HCT116 (cell line): ENCODE data around the gene OR1F1. TPM values are rescaled to one million over a fixed set of nuclear protein-coding genes. Genes with fewer than 3 reads are reported as not detected.

Source experiments
- ATAC-seq: fragments of 200-7000 bp; cut with Tn5 transposase; 2 replicates; pipeline ENCODE4 v1.9.1; 2020; ENCODE audit warnings: mild to moderate bottlenecking, moderate library complexity
- BruUV-seq: library from RNA; stranded (reverse); fragments of 400-500 nt; replicated peaks from 2 replicates; lab custom pipeline; 2021; lab: Mats Ljungman, UMichigan
- CTCF ChIA-PET: fragments of 300-600 bp; sonication (Branson Sonifier 250); formaldehyde crosslinking; loops from one replicate; lab custom pipeline; 2021; ENCODE audit warnings: antibody characterized with exemption; lab: Charles Lee
- POLR2A ChIA-PET: fragments of 300-600, 350-600 bp; sonication (Branson Sonifier 250); formaldehyde crosslinking; loops from one replicate; lab custom pipeline; 2021; ENCODE audit warnings: antibody characterized with exemption; lab: Charles Lee
- RAD21 ChIA-PET, 2 experiments: fragments of 300-600 bp; sonication (Branson Sonifier 250); formaldehyde crosslinking; loops; one replicate each; lab custom pipeline; 2023; ENCODE audit warnings: low total read pairs in 2 of 2; ENCODE audit not compliant: uncharacterized antibody in 2 of 2, unreplicated experiment in 2 of 2, low non-redundant PET in 1 of 2; lab: Charles Lee
- DNase-seq: peaks from one replicate; pipeline ENCODE4 v3.0.0-alpha.2; 2010; ENCODE audit warnings: low read depth, low spot score
- H2AFZ ChIP-seq: fragments of 200-600 bp; shearing (Covaris generic), sonication (generic); 2 replicates; pipeline ENCODE4 v1.6.1; 2017; ENCODE audit warnings: low read depth, mixed run types, mixed read lengths, antibody characterized with exemption, low read length; ENCODE audit not compliant: poor library complexity, severe bottlenecking
- H3K27ac ChIP-seq: 2 replicates; pipeline ENCODE4 v1.5.1; 2012; ENCODE audit warnings: low read depth, low read length
- H3K27me3 ChIP-seq: fragments of 200-600 bp; sonication (generic); 2 replicates; pipeline ENCODE4 v1.6.1; 2016; ENCODE audit warnings: mixed run types, low read length, mixed read lengths; ENCODE audit not compliant: insufficient read depth
- H3K36me3 ChIP-seq, 2 experiments: fragments of 200-500 bp in 1 of 2; fragments of 200-600 bp in 1 of 2; sonication (Bioruptor generic) in 1 of 2; sonication (generic) in 1 of 2; 2 replicates each; pipeline versions ENCODE4 v1.5.1 to v1.6.1; 2014 to 2016; ENCODE audit warnings: low read length in 2 of 2, inconsistent platforms in 1 of 2, mixed read lengths in 1 of 2, mixed run types in 1 of 2; ENCODE audit not compliant: insufficient read depth in 2 of 2, control insufficient read depth in 1 of 2
- H3K4me1 ChIP-seq, 2 experiments: fragments of 200-600 bp in 1 of 2; sonication (generic) in 1 of 2; 2 replicates each; pipeline versions ENCODE4 v1.5.1 to v1.6.1; 2012 to 2017; ENCODE audit warnings: low read length in 2 of 2, inconsistent platforms in 1 of 2, mild to moderate bottlenecking in 1 of 2, mixed read lengths in 1 of 2, mixed run types in 1 of 2, moderate library complexity in 1 of 2; ENCODE audit not compliant: insufficient read depth in 2 of 2, control insufficient read depth in 1 of 2
- H3K4me2 ChIP-seq: fragments of 200-600 bp; sonication (generic); 2 replicates; pipeline ENCODE4 v1.6.1; 2017; ENCODE audit warnings: mixed run types, low read length, mixed read lengths
- H3K4me3 ChIP-seq, 2 experiments: fragments of 200-600 bp in 1 of 2; sonication (generic) in 1 of 2; replicated peaks in 1 of 2; 2 replicates each; pipeline ENCODE4 v1.5.1; 2011 to 2016; ENCODE audit warnings: low read length in 2 of 2, control low read depth in 1 of 2, low read depth in 1 of 2, mild to moderate bottlenecking in 1 of 2, mixed read lengths in 1 of 2, mixed run types in 1 of 2
- H3K79me2 ChIP-seq: fragments of 200-600 bp; sonication (generic); 2 replicates; pipeline ENCODE4 v1.6.1; 2017; ENCODE audit warnings: mild to moderate bottlenecking, mixed run types, low read length, moderate library complexity, mixed read lengths; ENCODE audit not compliant: insufficient read depth
- H3K9ac ChIP-seq: fragments of 200-600 bp; sonication (generic); 2 replicates; pipeline ENCODE4 v1.6.1; 2016; ENCODE audit warnings: low read length, mixed read lengths
- H3K9me2 ChIP-seq: fragments of 200-600 bp; sonication (generic), shearing (Covaris generic); 2 replicates; pipeline ENCODE4 v1.6.1; 2017; ENCODE audit warnings: mixed run types, mild to moderate bottlenecking, moderate library complexity; ENCODE audit not compliant: insufficient read depth
- H3K9me3 ChIP-seq, 2 experiments: fragments of 200-500 bp in 1 of 2; fragments of 200-600 bp in 1 of 2; sonication (Bioruptor generic) in 1 of 2; sonication (generic) in 1 of 2; 2 replicates each; pipeline ENCODE4 v1.6.1; 2014 to 2017; ENCODE audit warnings: low read length in 2 of 2, mixed read lengths in 2 of 2, inconsistent platforms in 1 of 2, low read depth in 1 of 2, mild to moderate bottlenecking in 1 of 2, mixed run types in 1 of 2, moderate library complexity in 1 of 2; ENCODE audit not compliant: control insufficient read depth in 1 of 2, insufficient read depth in 1 of 2
- H4K20me1 ChIP-seq: fragments of 200-600 bp; sonication (generic), shearing (Covaris generic); 2 replicates; pipeline ENCODE4 v1.6.1; 2017; ENCODE audit warnings: mixed run types, mild to moderate bottlenecking, moderate library complexity; ENCODE audit not compliant: insufficient read depth
- CBX3 ChIP-seq: IDR thresholded peaks from 2 replicates; pipeline ENCODE4 v1.6.1; 2012; ENCODE audit warnings: low read depth
- CEBPB ChIP-seq: IDR thresholded peaks from 2 replicates; pipeline ENCODE4 v1.6.1; 2012; ENCODE audit warnings: low read depth
- EGR1 ChIP-seq: IDR thresholded peaks from 2 replicates; pipeline ENCODE4 v1.6.1; 2012; ENCODE audit warnings: low read depth
- ELF1 ChIP-seq: IDR thresholded peaks from 2 replicates; pipeline ENCODE4 v1.6.1; 2012; ENCODE audit warnings: low read depth, borderline replicate concordance
- FOSL1 ChIP-seq: IDR thresholded peaks from 2 replicates; pipeline ENCODE4 v1.6.1; 2012; ENCODE audit warnings: low read depth
- JUND ChIP-seq: IDR thresholded peaks from 2 replicates; pipeline ENCODE4 v1.6.1; 2012
- POLR2A ChIP-seq: IDR thresholded peaks from 2 replicates; pipeline ENCODE4 v1.7.0; 2011; ENCODE audit warnings: borderline replicate concordance; ENCODE audit not compliant: insufficient read depth, insufficient read length; ENCODE audit errors: extremely low read depth
- POLR2AphosphoS5 ChIP-seq: IDR thresholded peaks from 2 replicates; pipeline ENCODE4 v1.6.1; 2011; ENCODE audit warnings: mild to moderate bottlenecking, low read depth, low read length, moderate library complexity
- RAD21 ChIP-seq: IDR thresholded peaks from 2 replicates; pipeline ENCODE4 v1.6.1; 2012; ENCODE audit warnings: low read depth, mild to moderate bottlenecking
- SIN3A ChIP-seq: IDR thresholded peaks from 2 replicates; pipeline ENCODE4 v1.6.1; 2012; ENCODE audit warnings: low read depth
- SP1 ChIP-seq: IDR thresholded peaks from 2 replicates; pipeline ENCODE4 v1.6.1; 2012; ENCODE audit warnings: low read depth
- SRF ChIP-seq: IDR thresholded peaks from 2 replicates; pipeline ENCODE4 v1.6.1; 2012; ENCODE audit warnings: low read depth
- YY1 ChIP-seq: IDR thresholded peaks from 2 replicates; pipeline ENCODE4 v1.6.1; 2011; ENCODE audit warnings: low read length, low read depth, moderate library complexity, mild to moderate bottlenecking; ENCODE audit not compliant: insufficient replicate concordance; ENCODE audit errors: extremely low read depth
- ZFX ChIP-seq: fragments of 450-650 bp; IDR thresholded peaks from 2 replicates; pipeline ENCODE4 v1.6.1; 2017
- ZNF274 ChIP-seq: fragments of 200-500 bp; sonication (Bioruptor generic); IDR thresholded peaks from 2 replicates; pipeline ENCODE4 v1.6.1; 2014; ENCODE audit warnings: mild to moderate bottlenecking, low read depth, low read length, inconsistent platforms
- intact Hi-C: fragments of 100-400 bp; cut with micrococcal nuclease; formaldehyde crosslinking; loops from 2 replicates; pipeline ENCODE4 v1.10.0; 2022
- total RNA-seq: library from RNA; stranded (reverse); gene quantifications from one replicate; pipeline ENCODE4 v1.2.1, GENCODE V29; 2021; ENCODE audit not compliant: unreplicated experiment
- TF ChIP-seq, protein P1 (sequence below): IDR thresholded peaks from 2 replicates; pipeline ENCODE4 v1.6.1; 2012; ENCODE audit warnings: low read depth
- TF ChIP-seq, protein P2 (sequence below): IDR thresholded peaks from 2 replicates; pipeline ENCODE4 v1.6.1; 2012
- TF ChIP-seq, protein P3 (sequence below), 3 experiments: fragments of 200-600 bp in 1 of 3; sonication (generic) in 1 of 3; IDR thresholded peaks in 2 of 3; conservative IDR thresholded peaks in 1 of 3; 2 replicates each; pipeline ENCODE4 v1.5.1; 2012 to 2017; ENCODE audit warnings: low read depth in 2 of 3, low read length in 2 of 3, antibody characterized with exemption in 1 of 3, borderline replicate concordance in 1 of 3, control low read depth in 1 of 3, mild to moderate bottlenecking in 1 of 3, mixed read lengths in 1 of 3, mixed run types in 1 of 3, moderate library complexity in 1 of 3; ENCODE audit not compliant: insufficient read depth in 1 of 3
- TF ChIP-seq, protein P4 (sequence below): IDR thresholded peaks from 2 replicates; pipeline ENCODE4 v1.6.1; 2011; ENCODE audit warnings: mild to moderate bottlenecking, low read length, moderate library complexity; ENCODE audit not compliant: insufficient replicate concordance; ENCODE audit errors: extremely low read depth
- TF ChIP-seq, protein P5 (sequence below): IDR thresholded peaks from 2 replicates; pipeline ENCODE4 v1.6.1; 2012

Gene OR1F1
- total RNA-seq, 1 experiment from 2014 or later: not detected

DNA sequence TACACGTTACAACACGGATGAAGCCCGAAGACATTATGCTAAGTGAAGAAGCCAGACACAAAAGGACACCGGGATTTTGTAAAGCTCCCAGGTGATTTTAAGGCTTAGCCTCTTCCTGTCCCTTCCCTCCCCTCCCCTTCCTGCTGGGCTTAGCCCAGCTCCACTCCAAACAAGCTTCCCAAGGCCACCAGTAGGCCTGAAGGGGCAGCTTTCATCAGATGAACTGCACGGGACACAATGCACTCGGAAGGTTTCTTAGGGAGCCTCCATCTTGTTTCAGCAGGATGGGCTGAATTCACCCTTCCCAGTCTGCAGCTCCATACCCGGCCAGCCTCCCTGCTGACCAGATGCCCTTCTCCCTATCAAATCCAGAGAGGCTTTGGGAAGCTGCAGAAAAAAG is 58.0 kb downstream of the OR1F1 start (continued):
- TF ChIP-seq, protein P1, sequence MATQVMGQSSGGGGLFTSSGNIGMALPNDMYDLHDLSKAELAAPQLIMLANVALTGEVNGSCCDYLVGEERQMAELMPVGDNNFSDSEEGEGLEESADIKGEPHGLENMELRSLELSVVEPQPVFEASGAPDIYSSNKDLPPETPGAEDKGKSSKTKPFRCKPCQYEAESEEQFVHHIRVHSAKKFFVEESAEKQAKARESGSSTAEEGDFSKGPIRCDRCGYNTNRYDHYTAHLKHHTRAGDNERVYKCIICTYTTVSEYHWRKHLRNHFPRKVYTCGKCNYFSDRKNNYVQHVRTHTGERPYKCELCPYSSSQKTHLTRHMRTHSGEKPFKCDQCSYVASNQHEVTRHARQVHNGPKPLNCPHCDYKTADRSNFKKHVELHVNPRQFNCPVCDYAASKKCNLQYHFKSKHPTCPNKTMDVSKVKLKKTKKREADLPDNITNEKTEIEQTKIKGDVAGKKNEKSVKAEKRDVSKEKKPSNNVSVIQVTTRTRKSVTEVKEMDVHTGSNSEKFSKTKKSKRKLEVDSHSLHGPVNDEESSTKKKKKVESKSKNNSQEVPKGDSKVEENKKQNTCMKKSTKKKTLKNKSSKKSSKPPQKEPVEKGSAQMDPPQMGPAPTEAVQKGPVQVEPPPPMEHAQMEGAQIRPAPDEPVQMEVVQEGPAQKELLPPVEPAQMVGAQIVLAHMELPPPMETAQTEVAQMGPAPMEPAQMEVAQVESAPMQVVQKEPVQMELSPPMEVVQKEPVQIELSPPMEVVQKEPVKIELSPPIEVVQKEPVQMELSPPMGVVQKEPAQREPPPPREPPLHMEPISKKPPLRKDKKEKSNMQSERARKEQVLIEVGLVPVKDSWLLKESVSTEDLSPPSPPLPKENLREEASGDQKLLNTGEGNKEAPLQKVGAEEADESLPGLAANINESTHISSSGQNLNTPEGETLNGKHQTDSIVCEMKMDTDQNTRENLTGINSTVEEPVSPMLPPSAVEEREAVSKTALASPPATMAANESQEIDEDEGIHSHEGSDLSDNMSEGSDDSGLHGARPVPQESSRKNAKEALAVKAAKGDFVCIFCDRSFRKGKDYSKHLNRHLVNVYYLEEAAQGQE: no peak
- TF ChIP-seq, protein P2, sequence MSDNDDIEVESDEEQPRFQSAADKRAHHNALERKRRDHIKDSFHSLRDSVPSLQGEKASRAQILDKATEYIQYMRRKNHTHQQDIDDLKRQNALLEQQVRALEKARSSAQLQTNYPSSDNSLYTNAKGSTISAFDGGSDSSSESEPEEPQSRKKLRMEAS: no peak
- TF ChIP-seq ZFX: no peak
- no peak for TF ChIP-seq CBX3

DNA sequence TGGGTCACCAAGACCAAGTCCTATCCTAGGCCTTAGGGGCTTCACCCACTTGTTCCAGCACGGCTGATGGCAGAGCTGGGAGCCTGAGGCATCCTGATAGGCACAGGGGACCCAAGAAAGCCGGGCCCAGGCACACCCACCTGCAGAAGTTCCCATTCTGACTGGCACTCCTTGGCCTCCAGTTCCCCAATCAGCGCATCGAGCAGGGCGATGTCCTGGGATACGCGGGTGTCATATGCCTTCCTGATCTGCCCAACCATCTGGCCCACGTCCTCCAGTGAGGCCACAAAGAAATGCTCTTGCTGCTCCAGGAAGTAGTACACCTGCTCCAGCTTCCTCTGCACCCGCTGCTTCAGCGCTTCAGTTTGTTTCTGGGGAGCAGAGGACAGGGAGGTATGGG is 58.9 kb downstream of the OR1F1 start:
- POLR2A ChIA-PET: no interaction called here
- Histone ChIP-seq H2AFZ (no peak overlapping the region), H3K4me1 (peaks cover 0 to 4% of the 10 kb centered on the region in 2 experiments; a peak in 1 of 4 replicates), H3K4me2 (no peak overlapping the region), H3K4me3 (no peak overlapping the region), H3K9ac (no peak overlapping the region), H3K79me2 (no peaks in the 10 kb centered on the region), H3K27ac (no peak overlapping the region), H3K9me3 (peaks cover 3% of the 10 kb centered on the region in 2 experiments; a peak in 2 of 4 replicates), H3K27me3 (no peaks in the 10 kb centered on the region), H4K20me1 (no peaks in the 10 kb centered on the region), H3K36me3 (no peaks in the 10 kb centered on the region), H3K9me2 (no peaks in the 10 kb centered on the region)
- intact Hi-C loops: no loop called here
- RAD21 ChIA-PET: no interaction called here
- no TSS peak for BruUV-seq
- CTCF ChIA-PET: no interaction called here
- DNase-seq (no peak), ATAC-seq (no peak)
- TF ChIP-seq SRF (no peak), EGR1 (no peak), ZNF274 (no peak), YY1 (no peak), JUND (no peak), ZFX (no peak), CEBPB (no peak), ELF1 (no peak), POLR2A (no peak), RAD21 (no peak), FOSL1 (no peak), POLR2AphosphoS5 (no peak), SP1 (no peak), SIN3A (no peak)
- TF ChIP-seq, protein P3, sequence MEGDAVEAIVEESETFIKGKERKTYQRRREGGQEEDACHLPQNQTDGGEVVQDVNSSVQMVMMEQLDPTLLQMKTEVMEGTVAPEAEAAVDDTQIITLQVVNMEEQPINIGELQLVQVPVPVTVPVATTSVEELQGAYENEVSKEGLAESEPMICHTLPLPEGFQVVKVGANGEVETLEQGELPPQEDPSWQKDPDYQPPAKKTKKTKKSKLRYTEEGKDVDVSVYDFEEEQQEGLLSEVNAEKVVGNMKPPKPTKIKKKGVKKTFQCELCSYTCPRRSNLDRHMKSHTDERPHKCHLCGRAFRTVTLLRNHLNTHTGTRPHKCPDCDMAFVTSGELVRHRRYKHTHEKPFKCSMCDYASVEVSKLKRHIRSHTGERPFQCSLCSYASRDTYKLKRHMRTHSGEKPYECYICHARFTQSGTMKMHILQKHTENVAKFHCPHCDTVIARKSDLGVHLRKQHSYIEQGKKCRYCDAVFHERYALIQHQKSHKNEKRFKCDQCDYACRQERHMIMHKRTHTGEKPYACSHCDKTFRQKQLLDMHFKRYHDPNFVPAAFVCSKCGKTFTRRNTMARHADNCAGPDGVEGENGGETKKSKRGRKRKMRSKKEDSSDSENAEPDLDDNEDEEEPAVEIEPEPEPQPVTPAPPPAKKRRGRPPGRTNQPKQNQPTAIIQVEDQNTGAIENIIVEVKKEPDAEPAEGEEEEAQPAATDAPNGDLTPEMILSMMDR (IDR thresholded peaks at IDR 0.05 in 2 of 3, conservative IDR thresholded peaks at IDR 0.05 in 1 of 3; ENCODE audit: borderline replicate concordance in 1 of 3, insufficient read depth in 1 of 3, low read depth in 2 of 3, low read length in 2 of 3): no peak
- TF ChIP-seq, protein P4, sequence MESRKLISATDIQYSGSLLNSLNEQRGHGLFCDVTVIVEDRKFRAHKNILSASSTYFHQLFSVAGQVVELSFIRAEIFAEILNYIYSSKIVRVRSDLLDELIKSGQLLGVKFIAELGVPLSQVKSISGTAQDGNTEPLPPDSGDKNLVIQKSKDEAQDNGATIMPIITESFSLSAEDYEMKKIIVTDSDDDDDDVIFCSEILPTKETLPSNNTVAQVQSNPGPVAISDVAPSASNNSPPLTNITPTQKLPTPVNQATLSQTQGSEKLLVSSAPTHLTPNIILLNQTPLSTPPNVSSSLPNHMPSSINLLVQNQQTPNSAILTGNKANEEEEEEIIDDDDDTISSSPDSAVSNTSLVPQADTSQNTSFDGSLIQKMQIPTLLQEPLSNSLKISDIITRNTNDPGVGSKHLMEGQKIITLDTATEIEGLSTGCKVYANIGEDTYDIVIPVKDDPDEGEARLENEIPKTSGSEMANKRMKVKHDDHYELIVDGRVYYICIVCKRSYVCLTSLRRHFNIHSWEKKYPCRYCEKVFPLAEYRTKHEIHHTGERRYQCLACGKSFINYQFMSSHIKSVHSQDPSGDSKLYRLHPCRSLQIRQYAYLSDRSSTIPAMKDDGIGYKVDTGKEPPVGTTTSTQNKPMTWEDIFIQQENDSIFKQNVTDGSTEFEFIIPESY: no peak
- TF ChIP-seq, protein P5, sequence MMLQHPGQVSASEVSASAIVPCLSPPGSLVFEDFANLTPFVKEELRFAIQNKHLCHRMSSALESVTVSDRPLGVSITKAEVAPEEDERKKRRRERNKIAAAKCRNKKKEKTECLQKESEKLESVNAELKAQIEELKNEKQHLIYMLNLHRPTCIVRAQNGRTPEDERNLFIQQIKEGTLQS: no peak
- TF ChIP-seq, protein P2: no peak
